NCI-H2227 (cell line): ENCODE data around the gene GRK6.
"Not testable (repeated sequence)": the region's sequence is repeated elsewhere in the genome, so short reads cannot be mapped to it uniquely, and the experiment has no call there.

Source experiments
- DNase-seq: peaks from one replicate; lab custom pipeline; 2025; ENCODE audit not compliant: unreplicated experiment; lab: John Stamatoyannopoulos, UW

GRK6 gene

DNA sequence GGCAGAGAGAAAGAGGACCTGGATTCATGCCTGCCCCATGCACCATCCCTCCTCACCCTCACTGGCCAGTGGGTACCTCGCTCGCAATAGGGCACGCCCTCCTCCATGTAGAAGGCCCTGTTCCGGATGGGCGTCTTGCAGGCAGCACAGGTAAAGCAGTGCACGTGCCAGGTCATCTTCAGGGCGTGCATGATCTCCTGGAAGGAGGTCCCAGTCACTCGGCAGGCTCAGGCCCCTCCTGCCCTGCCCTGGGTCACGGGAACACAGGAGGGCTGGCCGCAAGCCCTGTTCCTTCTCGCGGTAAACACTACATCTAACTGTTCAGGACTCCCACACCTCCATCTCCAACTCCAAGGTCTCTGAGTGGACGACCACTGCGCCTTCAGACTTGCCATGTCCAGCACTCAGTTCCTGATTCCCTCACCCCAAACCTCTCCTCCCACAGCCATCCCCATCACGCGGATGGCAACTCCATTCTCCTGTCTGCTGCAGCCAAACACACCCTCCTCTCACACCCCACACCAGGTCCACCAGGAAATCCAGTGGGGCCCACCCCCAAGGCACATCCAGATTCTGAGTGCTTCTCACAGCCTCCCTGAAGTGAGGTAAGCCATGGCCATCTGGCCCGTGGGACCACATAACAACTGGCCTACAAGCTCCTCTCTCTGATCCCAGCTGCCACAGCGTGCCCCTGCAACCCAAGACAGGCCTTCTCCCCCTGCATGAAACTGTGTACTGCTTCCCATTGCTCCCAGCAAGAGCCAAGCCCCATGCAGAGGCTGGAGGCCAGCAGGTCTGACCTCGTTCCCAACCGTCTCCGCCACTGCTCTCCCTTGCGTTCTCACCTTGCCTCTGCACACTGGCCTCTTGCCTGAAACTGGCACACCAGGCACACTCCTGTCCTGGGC, 57.8 kb downstream of the GRK6 start:
- DNase-seq = no peak

DNA sequence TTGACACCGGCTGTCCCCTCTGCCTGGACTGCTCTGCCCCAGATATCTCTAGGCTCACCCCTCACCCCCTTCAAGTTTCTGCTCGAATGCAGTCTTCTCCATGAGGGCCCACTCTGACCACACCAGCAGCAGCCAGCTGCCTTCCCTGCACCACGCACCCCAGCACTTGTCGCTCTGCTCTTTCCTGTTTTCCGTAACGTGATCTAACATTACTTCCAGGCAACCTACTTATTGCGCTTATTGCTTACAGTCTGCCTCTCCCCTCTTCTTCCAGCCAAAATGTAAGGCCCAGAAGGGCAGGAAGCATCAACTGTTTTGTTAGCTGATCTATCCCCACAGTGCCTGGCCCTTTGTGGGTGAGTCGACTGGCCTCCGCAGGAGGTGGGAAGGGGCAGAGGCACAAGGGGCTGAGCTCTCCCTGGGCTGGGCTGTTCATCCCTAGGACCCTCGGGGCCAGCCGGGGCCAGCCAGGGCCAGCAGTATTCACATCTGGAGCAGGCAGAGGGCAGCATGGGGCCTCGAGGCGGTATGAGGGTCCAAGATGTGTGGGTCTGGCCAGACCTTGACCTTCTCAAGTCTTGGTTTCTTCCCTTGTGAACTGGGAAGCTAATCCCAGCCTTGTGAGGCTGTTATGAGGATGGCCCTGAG, 58.5 kb downstream of the GRK6 start:
- DNase-seq = no peak

DNA sequence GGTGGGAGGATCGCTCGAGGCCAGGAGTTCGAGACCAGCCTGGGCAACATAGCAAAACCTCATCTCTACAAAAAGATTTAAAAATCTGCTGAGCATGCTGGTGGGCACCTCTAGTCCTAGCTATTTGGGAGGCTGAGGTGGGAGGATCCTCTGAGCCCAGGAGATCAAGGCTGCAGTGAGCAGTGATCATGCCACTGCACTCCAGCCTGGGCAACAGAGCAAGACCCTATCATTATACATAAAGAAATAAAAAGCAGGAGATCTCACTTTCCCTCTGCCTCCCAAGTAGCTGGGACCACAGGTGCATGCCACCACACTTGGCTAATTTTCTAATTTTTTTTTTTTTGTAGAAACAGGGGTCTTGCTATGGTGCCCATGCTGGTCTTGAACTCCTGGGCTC, 59.3 kb downstream of the GRK6 start:
- not testable (repeated sequence) for DNase-seq

DNA sequence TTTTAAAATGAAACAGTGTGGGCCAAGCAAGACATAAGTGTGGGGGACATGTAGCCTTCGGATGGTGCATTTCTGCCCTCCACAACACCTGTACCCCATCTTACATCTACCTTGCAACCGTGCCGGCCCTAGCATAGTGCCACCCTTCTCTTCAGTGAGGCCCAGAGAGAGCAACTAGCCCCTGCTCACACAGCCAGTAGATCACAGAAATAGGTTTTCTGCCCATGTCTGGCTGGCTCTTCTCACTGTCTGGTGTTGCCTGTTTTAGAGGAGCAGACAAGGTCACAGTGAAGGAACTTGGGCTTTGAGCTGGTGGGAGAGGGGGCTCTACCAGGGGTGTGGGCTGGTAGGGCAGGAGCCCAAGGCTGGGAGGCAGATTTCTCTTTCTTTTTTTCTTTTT, 59.8 kb downstream of the GRK6 start:
- DNase-seq = no peak

DNA sequence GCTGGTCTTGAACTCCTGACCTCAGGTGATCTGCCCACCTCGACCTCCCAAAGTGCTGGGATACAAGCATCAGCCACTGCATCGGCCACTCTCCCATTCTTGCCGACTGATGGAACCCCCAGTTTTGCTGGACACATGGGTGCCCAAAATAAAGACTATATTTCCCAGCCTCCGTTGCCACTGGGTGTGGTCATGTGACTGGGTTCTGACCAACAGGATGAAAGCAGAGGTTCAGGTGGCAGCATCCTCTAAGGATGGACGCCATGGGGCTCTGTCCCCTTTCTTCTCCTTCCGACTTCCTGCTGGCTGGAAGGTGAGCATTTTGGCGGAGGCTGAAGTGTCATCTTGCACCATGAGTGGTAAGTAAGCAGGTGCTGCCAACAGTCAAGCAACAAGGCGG, 60.7 kb downstream of the GRK6 start:
- DNase-seq = no peak

DNA sequence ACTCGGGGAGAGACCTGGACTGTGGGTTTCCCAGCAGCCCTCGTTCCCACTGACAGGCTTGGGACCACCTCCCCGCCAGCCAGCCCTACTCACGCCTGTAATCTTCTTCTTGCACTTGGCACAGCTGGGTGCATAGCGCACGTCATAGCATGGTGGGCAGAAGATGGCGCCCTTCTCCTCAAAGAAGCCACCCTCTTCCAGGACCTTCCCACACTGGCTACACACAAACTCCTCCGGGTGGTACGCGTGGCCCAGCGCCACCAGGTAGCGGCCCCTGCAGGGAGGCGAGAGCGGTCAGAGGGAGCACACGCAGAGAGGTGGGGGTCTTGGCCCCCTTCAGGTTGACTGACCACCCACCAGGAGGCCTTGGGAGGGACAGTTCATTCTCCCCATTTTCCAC, 61.5 kb downstream of the GRK6 start:
- no peak for DNase-seq

DNA sequence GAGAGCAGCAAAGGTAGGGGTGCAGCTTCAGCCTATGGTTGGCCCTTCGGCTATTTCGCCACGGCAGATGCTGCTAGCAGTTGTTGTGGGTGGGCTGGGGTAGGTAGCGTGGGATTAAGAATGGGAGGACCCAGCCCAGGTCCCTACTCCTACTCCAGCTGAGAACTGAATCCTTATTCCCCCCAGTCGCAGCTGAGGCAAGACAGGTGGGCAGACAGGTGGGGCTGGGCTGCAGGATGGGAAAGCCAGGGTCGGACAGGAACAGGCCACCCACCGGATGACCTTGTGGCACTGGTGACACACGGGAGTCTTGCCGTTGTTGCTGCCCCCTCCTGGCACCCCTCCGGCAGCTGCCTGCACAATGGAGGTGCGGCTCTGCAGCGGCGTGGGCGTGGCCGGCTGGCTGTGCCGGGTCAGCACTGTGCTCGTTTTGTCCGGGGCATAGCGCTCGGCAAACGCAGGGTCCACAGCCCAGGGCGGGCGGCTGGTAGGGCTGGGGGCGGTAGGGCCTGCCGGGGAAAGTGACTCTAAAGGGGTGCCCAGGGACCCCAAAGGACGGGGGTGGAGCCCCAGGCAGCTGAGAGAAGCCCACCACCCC, 62.7 kb downstream of the GRK6 start:
- DNase-seq = peak; percentile 39

DNA sequence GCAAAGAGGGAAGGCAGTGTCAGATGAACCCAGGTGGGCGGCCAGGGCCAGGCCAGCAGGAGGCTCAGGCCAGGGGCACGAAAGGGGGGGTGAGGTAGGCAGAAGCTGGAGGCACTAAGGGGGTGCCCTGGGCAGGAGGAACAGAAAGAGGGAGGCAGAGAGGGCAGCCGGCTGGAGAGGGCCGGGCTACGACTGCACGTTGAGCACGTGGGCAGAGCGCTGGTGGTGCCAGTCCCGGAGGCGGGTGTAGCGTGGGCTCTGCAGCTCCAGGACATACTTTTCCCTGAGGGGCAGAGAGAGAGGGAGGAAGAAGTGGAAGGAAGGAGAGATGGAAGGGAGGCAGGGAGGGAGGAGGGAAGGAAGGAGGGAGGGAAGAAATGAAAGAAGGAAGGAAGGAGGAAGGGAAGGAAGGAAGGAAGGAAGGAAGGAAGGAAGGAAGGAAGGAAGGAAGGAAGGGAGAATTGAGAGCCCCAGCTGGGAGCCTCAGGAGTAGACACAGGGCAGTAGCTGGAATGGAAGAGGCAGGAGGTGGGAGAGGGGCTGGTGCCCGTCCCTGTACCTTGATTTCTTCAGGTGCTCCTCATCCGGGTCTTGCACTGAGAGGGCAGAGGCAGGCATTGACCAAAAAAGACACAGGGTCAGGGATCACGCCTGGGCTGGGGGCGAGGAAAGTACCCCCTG, 64.0 kb downstream of the GRK6 start:
- no peak for DNase-seq

DNA sequence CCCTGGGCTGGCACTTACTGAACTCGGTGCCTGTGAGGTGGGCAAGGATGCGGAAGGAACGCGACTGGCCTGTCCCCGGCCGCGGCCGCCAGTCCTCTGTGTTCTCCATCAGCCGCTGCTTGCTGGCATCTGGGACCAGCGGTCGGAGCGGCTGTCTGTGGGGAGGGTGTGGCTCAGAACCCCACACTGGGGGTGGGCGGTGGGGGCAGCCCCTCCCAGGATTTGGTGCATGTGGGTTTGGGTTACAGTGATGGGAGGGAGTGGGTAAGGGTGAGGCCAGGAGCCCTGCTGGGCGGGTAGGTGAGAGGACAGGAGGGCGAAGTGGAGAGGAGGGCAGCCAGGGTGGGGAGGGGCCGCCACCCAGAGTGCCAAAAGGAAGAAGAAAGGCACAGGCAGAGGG, 64.5 kb downstream of the GRK6 start:
- DNase-seq = no peak

DNA sequence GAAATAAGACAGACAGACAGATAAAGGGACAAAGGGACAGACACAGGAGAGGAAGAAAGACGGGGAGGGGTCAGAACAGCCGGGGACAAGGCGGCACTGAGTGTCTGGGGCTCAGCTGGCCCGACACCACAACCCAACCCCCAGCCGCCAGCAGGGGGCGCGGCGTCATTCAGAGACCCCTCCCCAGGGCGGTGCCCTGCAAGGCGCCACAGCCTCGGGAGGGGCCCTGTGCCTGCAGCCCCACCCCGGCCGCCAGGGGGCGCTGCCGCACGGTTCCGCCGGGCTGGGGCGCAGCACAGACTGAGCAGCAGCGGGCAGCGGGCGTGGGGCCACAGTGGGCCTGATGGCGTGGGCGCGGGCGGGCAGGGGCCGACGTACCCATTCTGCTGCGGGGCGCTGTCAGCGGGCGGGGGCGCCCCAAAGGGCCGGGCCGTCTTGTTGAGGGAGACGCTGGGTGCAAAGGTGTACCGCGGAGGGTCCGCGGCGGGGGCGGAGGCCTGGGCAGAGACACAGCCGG, 65.0 kb downstream of the GRK6 start:
- no peak for DNase-seq

DNA sequence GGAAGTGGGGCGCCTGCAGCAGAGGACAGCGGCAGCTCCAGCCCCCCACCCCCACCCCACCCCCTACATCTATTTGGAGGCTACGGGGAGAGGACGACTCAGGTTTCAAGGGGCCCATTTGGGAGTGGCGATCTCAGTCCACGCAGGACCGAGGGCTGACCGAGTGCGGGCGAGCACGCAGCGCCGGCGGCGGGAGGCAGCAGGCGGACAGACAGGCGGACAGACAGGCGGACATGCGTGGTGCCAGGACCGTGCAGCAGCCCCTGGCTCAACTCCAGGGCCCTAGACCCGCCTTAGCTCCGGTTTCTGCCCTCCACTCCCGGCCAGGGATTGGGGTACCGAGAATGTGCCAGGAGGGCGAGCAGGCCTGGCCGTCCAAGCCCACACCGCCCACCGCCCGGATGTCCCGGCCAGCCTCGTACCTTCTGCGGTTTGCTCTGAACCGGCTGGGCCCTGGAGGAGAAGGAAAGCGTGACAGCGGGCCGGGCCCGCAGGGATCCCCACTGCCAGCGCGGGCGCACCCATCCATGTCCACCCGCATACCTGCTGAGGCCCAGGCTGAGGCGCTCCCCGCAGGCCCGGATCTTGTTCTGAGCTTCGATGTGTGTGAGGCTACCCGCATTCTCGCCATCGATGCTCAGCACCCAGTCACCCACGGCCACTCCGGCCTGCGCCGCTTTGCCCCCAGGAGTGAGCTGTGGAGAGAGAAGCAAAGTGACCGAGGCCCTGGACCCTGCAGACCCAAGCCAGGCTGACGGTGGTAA, 65.7 kb downstream of the GRK6 start:
- no peak for DNase-seq
